HG02610 (cell line): ENCODE data around the gene ADSS1.
A peak's percentile ranks its signal among the peaks of the same experiment; 100 is the strongest.

Source experiments
- ATAC-seq: cut with Tn5 transposase; IDR thresholded peaks from one replicate; pipeline ENCODE4 v1.9.1; 2021; ENCODE audit warnings: mild to moderate bottlenecking, moderate library complexity; ENCODE audit not compliant: unreplicated experiment

The ADSS1 gene

GRCh38 chr14:104723651-104724406 lies at the start of gene ADSS1:
ADSS1 (plus strand) TSS chr14:104724229; CDS start chr14:104724271, 42 bp downstream.
- no peak for ATAC-seq

DNA sequence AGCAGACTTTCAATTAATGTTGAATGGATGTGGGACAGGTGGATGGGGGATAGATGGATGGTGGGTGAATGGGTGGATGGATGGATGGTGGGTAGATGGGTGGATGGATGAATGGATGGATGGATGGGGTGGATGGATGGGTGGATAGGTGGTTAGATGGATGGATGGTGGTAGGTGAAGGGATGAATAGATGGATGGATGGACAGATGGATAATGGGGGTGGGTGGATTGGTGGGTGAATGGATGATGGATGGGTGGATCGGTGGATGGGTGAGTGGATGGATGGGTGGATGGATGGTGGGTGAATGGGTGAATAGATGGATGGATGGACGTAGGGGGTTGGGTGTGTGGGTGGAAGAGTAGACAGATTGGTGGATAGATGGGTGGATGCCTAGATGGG lies 48.6 kb upstream of the ADSS1 start:
- ATAC-seq = no peak

DNA sequence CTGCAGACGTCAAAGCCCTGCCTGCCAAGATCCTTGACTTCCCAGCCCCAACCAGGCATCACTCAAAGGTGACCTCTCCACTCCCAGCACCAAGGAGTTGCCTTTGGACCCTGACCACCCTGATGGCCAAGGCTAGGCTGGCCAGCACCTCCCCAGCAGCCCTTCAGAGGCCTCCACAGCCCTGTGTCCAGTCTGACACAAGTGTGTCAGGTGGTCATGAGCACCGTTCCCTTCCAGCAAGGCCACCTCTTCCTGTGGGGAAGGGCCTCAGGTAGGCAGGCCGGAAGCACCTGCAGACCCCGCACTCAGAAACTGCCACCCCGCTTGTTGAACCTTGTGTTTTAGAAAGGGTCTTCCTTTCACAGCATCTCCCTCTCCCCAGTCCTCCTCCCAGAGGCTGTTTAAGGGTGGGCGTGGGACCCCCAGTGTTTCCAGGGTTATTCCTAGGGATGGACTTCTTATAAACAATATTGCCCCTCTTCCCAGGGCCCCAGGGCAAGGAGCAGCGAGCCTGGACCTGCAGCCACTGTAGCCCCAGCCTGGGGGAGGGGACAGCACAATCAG lies 47.8 kb upstream of the ADSS1 start:
- no peak for ATAC-seq

DNA sequence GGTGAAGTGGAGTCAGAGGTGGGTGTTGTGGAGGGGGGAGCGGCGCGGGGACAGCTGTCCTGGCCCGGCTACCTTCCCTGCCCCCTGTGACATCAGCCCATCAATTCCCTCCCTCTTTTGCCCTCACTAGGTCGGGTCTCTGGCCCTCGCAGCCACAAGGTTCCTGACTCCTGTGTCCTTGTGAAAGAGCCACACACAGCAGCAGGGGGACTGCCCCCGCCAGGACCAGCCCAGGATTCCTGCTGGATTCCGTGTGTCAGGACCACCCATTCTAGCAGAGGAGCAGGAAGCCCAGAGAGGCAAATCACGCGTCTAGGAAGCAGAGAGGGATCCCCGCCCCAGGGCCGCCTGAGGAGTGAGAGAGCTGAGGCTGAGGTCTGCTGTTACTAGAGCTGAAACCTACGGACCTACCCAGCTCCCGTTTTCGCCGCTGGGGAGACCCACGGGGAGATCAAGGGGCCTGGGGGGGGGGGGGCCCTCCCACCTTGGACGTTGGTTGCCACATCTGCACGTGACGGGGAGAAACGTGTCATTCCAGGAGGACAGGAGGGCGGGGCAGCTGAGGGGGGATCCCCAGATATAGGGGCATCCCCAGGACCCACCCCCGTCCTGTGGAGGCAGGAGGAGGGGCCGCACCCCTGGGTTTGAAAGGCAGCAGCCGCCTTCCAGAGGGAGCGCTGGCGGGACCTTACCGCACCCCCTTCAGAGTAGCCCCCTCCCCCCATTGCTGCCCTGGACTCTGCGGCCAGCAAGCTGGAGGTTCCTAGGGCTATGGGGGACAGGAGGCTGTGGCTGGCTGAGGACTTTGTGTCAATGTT lies 47.1 kb upstream of the ADSS1 start:
- ATAC-seq = peak; percentile 22

DNA sequence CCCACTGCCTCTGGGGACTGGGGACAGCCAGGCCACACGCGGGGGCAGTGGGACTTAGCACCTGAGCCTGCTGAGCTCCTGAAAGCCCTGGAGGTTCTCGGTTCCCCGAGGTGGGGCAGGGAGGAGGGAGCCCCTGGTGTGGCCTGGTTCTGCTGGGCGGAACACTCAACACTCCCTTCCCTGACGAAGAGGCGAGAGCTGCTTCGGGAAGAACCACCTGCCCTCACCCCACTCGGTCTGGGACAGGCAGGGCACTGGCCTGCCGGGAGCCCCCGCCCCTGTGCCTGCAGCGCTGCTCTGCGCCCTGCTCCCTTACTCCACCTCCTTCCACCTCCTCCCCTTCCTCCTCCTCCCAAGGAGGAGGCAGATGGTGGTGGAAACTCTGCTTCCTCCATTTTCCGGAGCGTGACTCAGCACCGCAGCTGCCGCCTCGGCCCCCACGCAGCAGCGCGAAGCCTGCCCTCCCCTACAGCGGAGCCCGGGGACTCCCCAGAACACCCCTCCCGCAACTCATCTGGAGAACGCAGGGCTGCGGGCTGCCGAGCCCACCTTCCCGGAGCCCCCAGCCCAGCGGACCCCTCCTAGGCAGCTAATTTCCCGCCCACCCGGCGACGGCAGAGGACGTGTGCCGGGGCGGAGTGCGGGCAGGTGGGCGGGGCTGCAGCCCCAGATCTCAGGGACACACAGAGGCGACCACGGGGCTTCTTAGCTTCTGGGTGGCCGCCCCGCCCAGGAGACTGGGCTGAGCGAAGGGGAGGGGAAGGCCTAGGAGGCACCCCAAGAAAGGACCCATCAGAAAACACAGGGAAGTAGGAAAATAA lies 46.3 kb upstream of the ADSS1 start:
- peak; percentile 32 for ATAC-seq

DNA sequence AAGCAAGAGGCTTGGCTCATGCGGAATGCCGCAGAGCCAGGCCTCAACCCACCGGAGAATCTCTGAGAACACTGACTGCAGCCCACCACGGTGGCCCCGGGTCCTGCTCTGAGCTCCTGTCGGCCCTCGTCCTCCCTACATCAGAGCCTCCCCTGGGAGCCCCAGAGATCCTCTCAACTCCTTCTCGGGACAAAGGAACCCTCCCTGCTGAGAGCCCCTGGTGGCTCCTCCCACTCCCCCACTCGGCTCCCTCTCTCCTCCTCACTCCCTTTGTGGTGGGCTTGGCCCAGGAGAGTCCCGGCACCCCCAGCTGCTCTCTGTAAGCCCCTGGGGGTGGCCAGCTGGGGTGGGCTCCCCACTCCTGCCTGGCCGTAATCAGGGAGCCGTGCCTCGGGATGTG lies 45.7 kb upstream of the ADSS1 start:
- ATAC-seq = peak; percentile 4

DNA sequence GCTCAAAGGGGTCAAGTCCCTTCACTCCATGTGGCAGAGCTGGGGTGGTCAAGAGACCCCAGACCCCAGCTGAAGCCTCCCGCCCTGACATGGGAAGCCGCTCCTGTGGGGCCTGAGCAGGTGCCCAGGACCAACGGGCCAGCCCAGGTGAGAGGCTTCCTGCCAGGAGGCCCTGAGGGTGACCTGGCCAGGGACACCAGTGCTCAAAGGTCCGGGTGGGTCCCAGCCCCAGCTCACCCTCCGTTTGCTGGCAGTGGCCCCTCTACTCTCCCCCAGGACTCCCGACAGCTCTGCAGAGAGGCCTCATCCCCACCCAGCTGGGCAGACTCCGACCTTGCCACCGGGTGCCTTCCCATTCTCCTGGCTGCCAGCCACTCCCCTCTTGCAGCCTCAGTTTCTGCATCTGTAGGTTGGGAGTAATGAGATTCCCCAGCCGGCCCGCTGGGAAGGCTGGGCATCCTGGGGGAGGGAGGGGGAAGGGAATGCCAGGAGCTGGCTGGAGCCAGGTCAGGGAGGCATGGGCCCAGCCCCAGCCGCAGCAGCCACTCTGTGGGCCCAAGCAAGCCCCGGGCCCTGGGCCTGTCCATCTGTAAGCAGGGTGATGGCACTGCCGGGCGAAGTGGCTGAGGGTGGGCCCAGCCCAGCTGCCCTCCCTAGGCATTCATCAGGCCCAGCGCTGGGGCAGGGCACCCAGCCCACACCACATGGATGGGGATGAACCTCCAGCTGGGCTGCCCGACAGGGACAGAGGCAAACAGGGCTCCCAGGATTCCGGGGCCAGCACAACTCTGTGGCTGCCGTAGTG lies 44.9 kb upstream of the ADSS1 start:
- ATAC-seq = no peak

DNA sequence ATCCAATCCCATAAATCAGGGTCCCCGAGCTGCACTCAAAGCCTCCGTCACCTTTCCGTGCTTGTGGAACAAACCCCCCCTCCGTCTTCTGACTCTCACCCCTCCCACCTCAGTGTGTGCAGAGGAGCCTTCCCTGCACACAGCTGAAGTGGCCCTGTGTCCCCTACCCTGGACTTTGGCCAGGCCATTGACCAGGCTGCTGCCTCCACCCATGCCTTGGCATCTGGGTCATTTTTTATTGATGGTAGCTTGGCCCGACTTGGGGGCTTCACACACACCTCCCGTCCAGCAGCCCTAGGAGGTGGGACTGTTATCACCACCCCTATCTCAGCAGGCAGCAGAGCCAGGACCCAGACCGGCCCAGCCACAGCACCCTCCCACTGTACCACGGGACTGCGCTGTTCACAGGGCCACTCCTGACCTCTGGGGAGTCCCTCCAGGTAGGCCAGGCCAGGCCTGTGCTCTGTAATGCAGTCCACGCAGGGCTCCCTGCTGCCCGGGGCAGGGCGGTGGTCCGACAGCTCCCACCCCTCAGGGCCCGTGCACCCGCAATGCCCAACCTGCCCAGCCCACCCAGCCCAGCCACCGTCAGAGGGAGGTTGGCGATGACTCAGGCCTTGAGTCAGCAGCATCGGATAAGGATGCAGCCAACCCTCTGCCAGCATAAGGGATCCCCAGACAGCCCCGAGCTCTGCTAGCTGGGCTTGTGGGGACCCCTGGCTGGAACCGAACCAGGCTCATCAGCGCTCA lies 43.8 kb upstream of the ADSS1 start:
- ATAC-seq = no peak

DNA sequence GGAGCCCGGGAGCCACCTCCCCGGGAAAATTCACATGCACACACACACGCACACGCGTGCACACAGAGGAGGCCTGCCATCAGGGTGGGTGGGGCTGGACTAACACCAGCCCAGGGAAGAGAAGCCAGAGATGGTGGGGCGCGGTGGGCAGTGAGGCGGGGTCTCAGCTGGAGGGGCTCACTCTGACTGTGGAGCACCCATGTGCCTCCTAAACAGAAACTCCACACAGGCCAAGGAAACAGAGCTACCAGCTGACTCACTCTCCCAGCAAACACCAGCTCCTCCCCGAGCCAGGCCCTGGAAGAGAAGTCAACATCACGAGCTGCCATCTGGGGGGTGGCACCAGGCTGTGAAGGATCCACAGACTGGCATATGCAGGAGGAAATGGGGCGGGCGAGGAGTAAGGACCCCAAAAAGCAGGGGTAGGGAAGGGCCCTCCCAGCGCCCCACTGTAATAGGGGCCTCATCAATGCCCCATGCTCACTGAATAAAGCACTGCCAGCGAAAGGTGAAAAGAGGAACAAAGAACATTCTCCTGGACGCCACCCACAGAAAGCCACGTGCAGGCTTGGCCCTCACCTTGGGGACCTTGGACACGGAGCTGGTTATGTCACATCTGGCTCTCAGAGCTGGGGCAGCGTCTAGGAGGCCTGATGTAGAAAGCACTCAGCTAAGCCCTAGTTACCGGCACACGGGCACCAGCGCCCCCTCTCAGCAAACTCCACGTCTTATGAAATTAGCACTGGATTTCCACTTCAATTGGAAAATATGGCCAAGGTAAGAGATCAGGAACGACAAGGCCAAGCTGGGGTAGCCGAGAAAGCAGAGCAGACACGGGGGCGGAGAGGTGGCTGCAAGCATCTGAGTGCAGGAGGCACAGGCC lies 43.0 kb upstream of the ADSS1 start:
- ATAC-seq = no peak

GRCh38 chr14:104681689-104682074 lies 42.3 kb upstream of the ADSS1 start:
- no peak for ATAC-seq

DNA sequence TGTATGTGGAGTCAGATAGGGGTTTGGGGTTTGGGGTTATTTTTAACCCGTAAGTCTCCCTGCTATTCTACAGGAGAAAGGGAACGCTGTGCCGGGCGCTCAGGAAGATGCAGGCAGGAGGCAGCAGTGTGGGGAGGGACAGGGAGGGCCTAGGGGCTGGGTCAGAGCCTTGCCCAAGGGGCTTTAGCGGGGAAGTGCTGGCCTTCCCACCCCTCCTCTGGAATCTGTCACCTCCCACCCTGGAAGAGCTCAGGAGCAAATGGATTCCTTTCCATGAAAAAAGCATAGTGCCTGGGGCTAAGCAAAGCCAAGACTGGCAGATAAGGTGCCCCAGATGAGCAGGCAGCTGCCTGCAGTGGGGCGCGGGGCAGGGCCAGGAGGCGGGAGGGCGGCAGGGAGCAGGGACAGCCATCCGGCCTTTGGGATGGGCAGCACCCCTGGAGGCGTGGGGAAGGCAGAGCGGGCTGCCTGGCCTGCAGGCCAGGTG lies 41.9 kb upstream of the ADSS1 start:
- no peak for ATAC-seq

DNA sequence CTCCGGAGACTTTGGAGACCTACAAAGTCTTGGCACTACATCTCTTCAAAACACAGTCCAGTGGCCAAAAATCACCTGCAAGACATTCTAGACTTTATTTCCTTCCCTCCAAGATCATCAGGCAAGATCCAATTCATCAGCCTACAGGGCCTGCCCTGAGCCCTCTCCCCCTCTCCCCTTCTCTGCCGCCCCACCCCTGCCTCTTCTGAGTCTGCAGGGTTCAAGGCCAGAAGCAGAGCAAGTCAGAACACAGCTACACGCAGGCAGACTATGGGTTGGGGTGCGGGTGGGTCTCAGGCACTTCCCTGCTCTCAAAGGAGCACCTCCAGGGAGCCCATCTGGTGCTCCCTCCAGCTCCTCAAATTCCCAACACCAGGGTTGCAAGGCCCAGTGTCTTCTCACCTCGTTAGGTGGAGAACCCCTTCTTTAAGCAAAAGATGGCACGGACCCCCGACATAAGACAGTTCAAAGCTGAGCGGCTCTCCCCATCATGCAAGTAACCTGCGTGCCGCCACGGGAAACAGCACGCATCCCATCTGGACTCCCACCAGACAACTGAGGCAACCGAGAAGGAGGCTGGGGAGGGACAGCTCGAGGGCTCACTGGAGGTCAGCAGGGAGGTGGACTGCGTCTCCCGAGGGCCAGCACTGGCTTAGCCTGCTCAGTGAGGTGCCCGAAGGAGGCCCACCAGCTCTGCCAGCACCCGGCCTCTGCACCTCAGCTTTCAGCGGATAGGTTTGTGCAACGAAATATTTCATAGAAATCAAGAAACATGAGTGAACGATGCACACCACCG lies 40.2 kb upstream of the ADSS1 start:
- no peak for ATAC-seq

DNA sequence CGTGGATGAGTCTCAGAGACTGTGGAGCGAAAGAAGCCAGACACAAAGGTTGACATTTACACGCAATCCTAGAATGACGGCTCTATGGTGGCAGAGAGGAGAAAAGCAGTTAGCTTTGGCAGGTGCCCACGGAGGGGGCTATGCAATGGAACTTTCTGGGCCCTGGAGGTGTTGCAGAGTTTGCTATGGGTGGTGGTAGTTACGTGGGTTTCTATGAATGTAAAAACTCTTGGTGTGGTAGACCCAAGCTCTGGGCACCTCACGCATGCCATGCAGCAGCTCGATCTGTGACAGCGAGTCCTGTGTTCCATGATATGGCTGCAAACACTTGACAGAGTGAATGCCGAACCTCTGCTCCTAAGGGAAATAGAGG lies 39.6 kb upstream of the ADSS1 start:
- no peak for ATAC-seq

- ATAC-seq = no peak
Observed at GRCh38 chr14:104685216-104685997, 38.6 kb upstream of the ADSS1 start.

DNA sequence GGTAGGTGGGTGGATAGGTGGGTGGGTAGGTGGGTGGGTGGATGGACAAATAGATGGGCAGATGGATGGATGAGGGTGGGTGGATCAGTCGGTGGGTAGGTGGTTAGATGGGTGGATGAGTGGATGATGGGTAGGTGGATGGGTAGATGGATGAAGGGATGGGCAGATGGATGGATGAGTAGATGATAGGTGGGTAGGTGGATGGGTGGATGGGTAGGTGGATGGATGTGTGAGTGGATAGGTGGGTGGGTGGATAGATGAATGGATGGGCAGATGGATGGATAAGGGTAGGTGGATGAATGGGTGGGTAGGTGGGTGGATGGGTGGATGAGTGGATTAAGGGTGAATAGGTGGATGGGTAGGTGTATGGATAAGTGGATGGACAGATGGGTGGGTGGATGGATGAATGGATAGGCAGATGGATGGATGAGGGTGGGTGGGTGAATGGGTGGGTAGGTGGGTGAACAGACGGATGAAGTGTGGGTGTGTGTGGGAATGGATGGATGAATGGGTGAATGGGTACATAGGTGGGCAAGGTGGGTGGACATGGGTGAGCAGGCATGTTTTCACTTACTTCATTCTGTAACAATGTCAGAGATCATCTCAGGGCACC lies 37.9 kb upstream of the ADSS1 start:
- ATAC-seq = no peak
